Tibial nerve (tissue), 3 donors: Measurements from ENCODE around the gene KSR2.

Source experiments
- POLR2A ChIP-seq, 2 donors: fragments of 450-650 bp; IDR thresholded peaks; one replicate each; pipeline ENCODE4 v1.6.1; 2017; ENCODE audit warnings: antibody characterized with exemption in 2 of 2, mild to moderate bottlenecking in 2 of 2, moderate library complexity in 2 of 2
- TF ChIP-seq, protein P1 (sequence below), 5 experiments: fragments of 200-600 bp in 3 of 5; fragments of 450-650 bp in 2 of 5; sonication (generic) in 3 of 5; IDR thresholded peaks; one replicate each; pipeline ENCODE4 v1.5.1; 2016 to 2019; ENCODE audit warnings: antibody characterized with exemption in 5 of 5, mild to moderate bottlenecking in 3 of 5, moderate library complexity in 2 of 5

DNA sequence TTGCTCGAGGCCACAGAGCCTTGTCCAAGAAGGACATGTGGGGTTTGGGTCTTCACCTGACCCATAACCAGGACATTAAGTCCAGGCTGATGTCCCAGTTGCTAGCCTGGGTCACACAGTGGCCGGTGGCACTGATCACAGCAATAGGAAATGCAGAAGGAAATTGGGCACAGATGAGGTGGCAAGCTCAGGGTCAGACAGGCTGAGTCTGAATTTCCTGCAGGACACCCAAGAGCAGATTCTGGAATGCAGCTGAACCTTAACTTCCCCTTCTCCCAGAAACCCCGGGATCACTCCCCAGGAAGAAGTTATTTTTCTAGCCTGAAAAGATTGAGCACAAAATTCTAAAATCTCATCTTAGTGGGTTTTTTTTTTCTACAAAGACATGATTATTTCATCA, 199.9 kb downstream of the KSR2 start:
- TF ChIP-seq, protein P1, sequence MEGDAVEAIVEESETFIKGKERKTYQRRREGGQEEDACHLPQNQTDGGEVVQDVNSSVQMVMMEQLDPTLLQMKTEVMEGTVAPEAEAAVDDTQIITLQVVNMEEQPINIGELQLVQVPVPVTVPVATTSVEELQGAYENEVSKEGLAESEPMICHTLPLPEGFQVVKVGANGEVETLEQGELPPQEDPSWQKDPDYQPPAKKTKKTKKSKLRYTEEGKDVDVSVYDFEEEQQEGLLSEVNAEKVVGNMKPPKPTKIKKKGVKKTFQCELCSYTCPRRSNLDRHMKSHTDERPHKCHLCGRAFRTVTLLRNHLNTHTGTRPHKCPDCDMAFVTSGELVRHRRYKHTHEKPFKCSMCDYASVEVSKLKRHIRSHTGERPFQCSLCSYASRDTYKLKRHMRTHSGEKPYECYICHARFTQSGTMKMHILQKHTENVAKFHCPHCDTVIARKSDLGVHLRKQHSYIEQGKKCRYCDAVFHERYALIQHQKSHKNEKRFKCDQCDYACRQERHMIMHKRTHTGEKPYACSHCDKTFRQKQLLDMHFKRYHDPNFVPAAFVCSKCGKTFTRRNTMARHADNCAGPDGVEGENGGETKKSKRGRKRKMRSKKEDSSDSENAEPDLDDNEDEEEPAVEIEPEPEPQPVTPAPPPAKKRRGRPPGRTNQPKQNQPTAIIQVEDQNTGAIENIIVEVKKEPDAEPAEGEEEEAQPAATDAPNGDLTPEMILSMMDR (IDR thresholded peaks at IDR 0.05) = no peak
- no peak for TF ChIP-seq POLR2A (IDR thresholded peaks at IDR 0.05)
